Progenitor cell of endocrine pancreas (in vitro differentiated cells): Measurements from ENCODE around the gene NME7. TPM values are rescaled to one million over a fixed set of nuclear protein-coding genes. Genes with fewer than 3 reads are reported as not detected.

Experiments
- DNase-seq: peaks from one replicate; pipeline ENCODE4 v3.0.0; 2021; ENCODE audit warnings: low spot score; ENCODE audit not compliant: unreplicated experiment
- H3K27ac Mint-ChIP-seq: 2 replicates; pipeline ENCODE4 v1.8.0; 2021; ENCODE audit warnings: mild to moderate bottlenecking, moderate library complexity, mixed read lengths
- H3K27me3 Mint-ChIP-seq: 2 replicates; pipeline ENCODE4 v1.8.0; 2021; ENCODE audit warnings: mixed read lengths
- H3K36me3 Mint-ChIP-seq: 2 replicates; pipeline ENCODE4 v1.8.0; 2022; ENCODE audit warnings: mixed read lengths; ENCODE audit not compliant: insufficient read depth
- H3K4me1 Mint-ChIP-seq: 2 replicates; pipeline ENCODE4 v1.8.0; 2021; ENCODE audit warnings: low read depth, mixed read lengths
- H3K4me3 Mint-ChIP-seq: 2 replicates; pipeline ENCODE4 v1.8.0; 2021; ENCODE audit warnings: low read depth, mild to moderate bottlenecking, moderate library complexity, mixed read lengths
- H3K9me3 Mint-ChIP-seq: 2 replicates; pipeline ENCODE4 v1.8.0; 2021; ENCODE audit warnings: low read depth, mixed read lengths
- CTCF ChIP-seq: fragments of 200-600 bp; sonication (generic); IDR thresholded peaks from one replicate; pipeline ENCODE4 v1.5.0; 2021; ENCODE audit warnings: antibody characterized with exemption, mild to moderate bottlenecking; ENCODE audit not compliant: unreplicated experiment
- total RNA-seq: library from RNA; stranded (reverse); gene quantifications from 2 replicates; pipeline ENCODE4 v1.2.1, GENCODE V29; 2021

NME7 gene
- total RNA-seq, 1 donor from 2014 or later = 32.7 TPM

GRCh38 chr1:169090308-169090899, 277.2 kb downstream of the NME7 start:
- no peak for TF ChIP-seq CTCF
- Mint-ChIP-seq H3K27ac (peak overlapping the region; percentile 19), H3K4me3 (no peak overlapping the region), H3K36me3 (no peaks in the 10 kb centered on the region), H3K4me1 (peaks cover 37% of the 10 kb centered on the region), H3K9me3 (no peaks in the 10 kb centered on the region), H3K27me3 (peaks cover 3% of the 10 kb centered on the region)
- no peak for DNase-seq

- peaks cover 3% of the 10 kb centered on the region for H3K27me3 Mint-ChIP-seq
- TF ChIP-seq CTCF = no peak
- no peaks in the 10 kb centered on the region for H3K9me3 Mint-ChIP-seq
- no peak for DNase-seq
- H3K4me3 Mint-ChIP-seq = no peak overlapping the region
- H3K27ac Mint-ChIP-seq = peak overlapping the region; percentile 9
- peaks cover 38% of the 10 kb centered on the region for H3K4me1 Mint-ChIP-seq
- no peaks in the 10 kb centered on the region for H3K36me3 Mint-ChIP-seq
These were observed 277.8 kb downstream of the NME7 start for GRCh38 chr1:169089776-169090175.

- peaks cover 37% of the 10 kb centered on the region for H3K4me1 Mint-ChIP-seq
- no peaks in the 10 kb centered on the region for H3K9me3 Mint-ChIP-seq
- H3K36me3 Mint-ChIP-seq = no peaks in the 10 kb centered on the region
- no peak for TF ChIP-seq CTCF
- no peak for DNase-seq
- no peaks in the 10 kb centered on the region for H3K27me3 Mint-ChIP-seq
- H3K4me3 Mint-ChIP-seq = no peak overlapping the region
- no peak overlapping the region for H3K27ac Mint-ChIP-seq
These were observed 279.7 kb downstream of the NME7 start for GRCh38 chr1:169087876-169088275.

- no peak for DNase-seq
- Mint-ChIP-seq H3K4me3 (no peak overlapping the region), H3K36me3 (no peaks in the 10 kb centered on the region), H3K27me3 (no peaks in the 10 kb centered on the region), H3K4me1 (peaks cover 37% of the 10 kb centered on the region), H3K9me3 (no peaks in the 10 kb centered on the region), H3K27ac (no peak overlapping the region)
- no peak for TF ChIP-seq CTCF
These were observed 280.8 kb downstream of the NME7 start for GRCh38 chr1:169086603-169087455.

GRCh38 chr1:169085911-169086310, 281.7 kb downstream of the NME7 start:
- no peak for TF ChIP-seq CTCF
- Mint-ChIP-seq H3K4me3 (no peak overlapping the region), H3K27ac (peak overlapping the region; percentile 8), H3K36me3 (no peaks in the 10 kb centered on the region), H3K4me1 (peaks cover 37% of the 10 kb centered on the region), H3K27me3 (no peaks in the 10 kb centered on the region), H3K9me3 (no peaks in the 10 kb centered on the region)
- no peak for DNase-seq

Other genes with a start within 250 kb of the NME7 start
- gene BLZF1, start 398 bp upstream of the NME7 start, total RNA-seq = 18.6 and 20.2 TPM in 2 replicates
- gene CCDC181, start 59.7 kb upstream of the NME7 start, total RNA-seq = 7.3 and 8.2 TPM in 2 replicates
- 18.1 and 19.5 TPM in 2 replicates for gene SLC19A2, start 118.1 kb upstream of the NME7 start, total RNA-seq
- gene F5, start 218.7 kb upstream of the NME7 start, total RNA-seq = 1.7 and 2.9 TPM in 2 replicates